GM21737 (cell line): ENCODE measurements around the gene HEXD.
A peak's percentile ranks its signal among the peaks of the same experiment; 100 is the strongest.

Experiments
- ATAC-seq: cut with Tn5 transposase; IDR thresholded peaks from one replicate; pipeline ENCODE4 v1.9.1; 2021; ENCODE audit warnings: mild to moderate bottlenecking, moderate library complexity; ENCODE audit not compliant: unreplicated experiment

HEXD gene

GRCh38 chr17:82439194-82439828 is 21.2 kb downstream of the HEXD start:
- ATAC-seq: no peak

GRCh38 chr17:82439829-82440365 is 21.8 kb downstream of the HEXD start:
- ATAC-seq: no peak

- no peak for ATAC-seq
Measured at GRCh38 chr17:82440469-82440981, 22.4 kb downstream of the HEXD start.

DNA sequence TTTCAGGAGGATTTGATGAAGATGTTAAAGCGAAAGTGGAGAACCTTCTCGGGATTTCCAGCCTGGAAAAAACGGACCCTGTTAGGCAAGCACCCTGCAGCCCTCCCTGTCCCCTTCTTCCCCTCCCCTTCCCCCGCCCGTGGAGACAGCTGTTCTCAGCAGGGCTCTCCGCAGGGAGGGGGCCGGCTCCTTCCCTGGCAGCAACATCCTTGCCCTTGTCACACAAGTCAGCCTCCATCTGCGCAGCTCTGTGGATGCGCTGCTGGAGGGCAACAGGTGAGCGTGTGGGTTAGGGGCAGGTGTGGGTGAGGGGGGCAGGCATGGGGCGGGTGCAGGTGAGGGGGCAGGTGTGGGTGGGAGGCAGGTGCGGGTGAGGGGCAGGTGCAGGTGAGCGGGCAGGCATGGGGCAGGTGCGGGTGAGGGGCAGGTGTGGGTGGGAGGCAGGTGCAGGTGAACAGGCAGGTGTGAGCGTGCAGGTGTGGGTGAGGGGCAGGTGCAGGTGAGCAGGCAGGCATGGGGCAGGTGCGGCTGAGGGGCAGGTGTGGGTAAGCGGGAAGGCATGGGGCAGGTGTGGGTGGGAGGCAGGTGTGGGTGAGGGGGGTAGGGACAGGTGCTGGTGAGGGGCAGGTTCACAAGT is 23.0 kb downstream of the HEXD start:
- no peak for ATAC-seq

DNA sequence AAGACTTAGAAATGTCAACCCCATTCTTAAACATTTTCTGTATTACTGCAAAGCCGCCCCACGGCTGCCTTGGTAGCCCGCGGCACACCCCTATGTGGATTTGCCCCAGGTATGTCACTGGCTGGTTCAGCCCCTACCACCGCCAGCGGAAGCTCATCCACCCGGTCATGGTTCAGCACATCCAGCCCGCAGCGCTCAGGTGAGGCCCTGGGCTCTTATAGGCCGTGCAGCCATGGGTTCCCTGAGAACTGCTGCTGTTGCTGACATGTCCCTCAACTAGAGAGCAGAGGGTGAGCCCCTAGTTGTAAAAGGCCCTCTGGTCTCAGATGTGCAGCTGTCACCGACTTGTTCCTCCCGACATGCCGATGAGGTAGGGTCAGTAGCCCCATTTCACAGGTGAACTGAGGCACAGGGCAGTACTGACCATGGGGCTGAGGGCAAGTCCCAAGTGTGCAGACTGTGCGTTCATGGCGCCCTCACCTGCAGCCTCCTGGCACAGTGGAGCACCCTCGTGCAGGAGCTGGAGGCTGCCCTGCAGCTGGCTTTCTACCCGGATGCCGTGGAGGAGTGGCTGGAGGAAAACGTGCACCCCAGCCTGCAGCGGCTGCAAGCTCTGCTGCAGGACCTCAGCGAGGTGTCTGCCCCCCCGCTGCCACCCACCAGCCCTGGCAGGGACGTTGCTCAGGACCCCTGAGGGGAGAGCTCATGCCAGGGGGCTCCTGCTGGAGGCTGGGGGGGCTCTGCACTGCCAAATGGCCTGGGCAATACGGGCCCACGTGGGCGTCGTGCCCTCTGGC is 23.7 kb downstream of the HEXD start:
- no peak for ATAC-seq

GRCh38 chr17:82442643-82443464 is 24.7 kb downstream of the HEXD start:
- no peak for ATAC-seq

GRCh38 chr17:82443465-82444283 is 25.5 kb downstream of the HEXD start:
- no peak for ATAC-seq

- ATAC-seq: no peak
Measured at GRCh38 chr17:82444284-82444893, 26.2 kb downstream of the HEXD start.

- no peak for ATAC-seq
Measured at GRCh38 chr17:82444941-82445521, 26.9 kb downstream of the HEXD start.

DNA sequence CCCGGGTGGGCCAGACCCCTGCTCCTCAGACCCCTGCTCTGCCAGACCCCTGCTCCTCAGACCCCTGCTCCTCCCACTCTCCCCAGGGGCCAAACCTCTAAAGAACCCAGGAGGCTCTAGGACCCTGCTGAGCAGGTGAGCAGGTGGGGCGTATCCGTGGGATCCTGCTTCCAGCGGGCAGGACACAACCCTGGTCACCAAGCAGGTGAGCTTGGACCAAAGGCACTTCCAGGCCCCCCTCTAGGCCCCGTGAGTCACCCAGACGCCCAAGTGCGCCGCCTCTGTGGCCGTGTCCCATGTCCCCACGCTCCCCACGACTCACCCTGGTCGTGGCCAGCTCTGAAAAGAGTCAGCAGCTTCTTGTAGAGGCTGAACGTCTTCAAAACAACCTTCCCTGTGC is 27.4 kb downstream of the HEXD start:
- no peak for ATAC-seq

DNA sequence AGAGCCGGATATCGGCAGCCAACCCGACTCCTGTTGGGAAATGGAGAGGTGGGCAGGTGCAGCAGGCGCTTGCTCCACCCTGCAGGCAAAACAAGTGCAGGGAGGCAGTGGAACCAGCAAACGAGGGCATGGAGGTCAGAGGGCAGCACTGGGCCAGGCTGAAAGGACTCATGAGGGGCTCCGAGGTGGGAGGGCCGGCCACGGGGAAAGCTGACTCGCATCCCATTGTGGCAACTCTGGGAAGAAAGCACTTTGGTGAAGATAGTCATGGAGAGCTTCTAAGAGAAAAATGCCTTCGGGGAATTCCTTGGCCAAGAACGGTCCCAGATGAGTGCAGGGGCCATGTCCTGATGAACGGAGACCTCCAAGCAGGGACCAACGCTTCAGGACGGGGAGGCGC is 28.0 kb downstream of the HEXD start:
- no peak for ATAC-seq

DNA sequence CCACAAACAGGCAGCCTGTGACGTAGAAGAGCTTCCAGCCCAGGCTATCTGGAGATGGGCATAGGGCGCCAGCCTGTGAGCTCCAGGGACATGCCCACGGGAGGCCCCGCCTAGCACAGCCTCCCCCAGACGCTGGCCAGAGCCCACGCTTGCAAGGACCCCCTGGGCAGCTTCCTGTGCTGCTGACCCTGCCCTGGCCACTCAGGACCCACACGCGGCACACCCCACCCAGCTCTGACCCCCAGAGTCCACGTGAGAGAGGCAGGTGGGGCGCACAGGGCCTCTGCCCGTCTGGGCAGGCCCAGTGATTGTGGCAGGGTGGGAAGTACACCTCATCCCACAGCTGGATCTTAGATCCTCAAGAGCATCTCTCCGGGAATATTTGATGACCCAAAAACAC is 28.5 kb downstream of the HEXD start:
- ATAC-seq: no peak

DNA sequence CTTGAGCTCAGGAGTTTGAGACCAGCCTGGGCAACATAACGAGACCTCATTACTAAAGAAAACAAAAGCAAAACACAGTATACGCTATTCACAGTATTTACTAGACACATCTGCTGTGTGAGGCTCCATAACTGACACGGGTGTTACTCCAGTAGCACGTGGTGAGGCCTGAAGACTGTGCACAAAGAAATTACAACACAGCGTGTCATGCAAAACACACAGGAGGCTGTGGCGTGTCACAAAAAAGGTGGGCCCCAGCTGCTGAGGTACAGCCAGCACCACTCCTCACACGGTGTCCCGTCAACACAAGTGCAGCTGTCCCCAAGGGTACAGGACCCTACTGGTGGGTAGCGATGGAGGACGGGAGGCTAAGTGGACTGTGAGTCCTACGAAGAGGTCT is 29.7 kb downstream of the HEXD start:
- ATAC-seq: no peak

- peak; percentile 51 for ATAC-seq
Measured at GRCh38 chr17:82449131-82449882, 31.2 kb downstream of the HEXD start.

DNA sequence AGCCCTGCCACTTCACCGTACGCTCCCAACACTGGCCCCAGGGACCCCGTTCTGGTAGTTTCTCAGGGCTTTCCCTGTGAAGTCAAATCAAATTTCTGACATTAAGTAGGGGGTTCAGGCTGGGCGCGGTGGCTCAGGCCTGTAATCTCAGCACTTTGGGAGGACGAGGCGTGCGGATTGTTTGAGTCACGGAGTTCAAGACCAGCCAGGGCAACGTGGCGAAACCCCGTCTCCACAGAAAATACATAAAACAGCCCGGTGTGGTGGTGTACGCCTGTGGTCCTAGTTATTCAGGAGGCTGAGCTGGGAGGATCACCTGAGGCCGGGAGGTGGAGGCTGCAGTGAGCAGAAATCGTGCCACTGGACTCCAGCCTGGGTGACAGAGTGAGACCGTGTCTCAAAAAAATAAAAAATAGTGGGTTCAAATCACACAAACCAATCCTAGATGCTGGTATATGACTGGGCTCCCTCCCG is 31.8 kb downstream of the HEXD start:
- ATAC-seq: no peak

DNA sequence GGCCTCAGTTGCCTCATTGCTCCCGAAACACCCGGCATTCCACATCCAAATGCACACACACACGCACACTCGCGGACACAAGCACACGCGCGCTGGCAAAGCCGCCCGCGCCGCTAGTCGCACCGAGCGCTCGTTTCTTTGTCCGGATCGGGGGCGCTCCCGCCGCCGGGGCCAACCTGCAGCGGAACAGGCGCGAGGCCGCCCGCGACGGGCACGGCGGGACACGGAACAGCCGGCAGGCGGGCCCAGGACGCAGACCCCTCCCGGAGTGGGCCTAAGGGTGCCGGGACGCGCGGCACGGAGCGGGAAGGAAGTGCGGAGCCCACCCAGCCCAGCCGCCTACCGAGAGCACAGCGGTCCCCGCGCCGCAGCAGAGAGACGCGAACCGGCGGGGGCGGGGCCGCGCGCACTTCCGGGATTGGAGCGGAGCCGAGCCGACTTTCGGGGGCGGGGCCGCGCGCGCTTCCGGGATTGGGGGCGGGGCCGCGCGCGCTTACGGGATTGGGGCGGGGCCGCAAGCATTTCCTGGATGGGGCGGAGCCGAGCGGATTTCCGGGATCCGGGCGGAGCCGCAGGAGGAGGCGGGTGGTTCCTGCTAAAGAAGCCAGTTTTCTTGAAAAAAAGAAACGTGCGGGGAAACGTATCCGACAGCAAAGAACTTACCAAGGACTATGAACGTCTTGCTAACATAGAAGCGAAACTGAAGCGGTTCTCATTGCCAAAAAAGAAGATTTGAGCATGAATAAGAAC is 32.4 kb downstream of the HEXD start, which contains the start of gene CYBC1:
Gene CYBC1, minus strand, starts transcription at position 396 of the 750 bp plus-strand sequence. CDS start 1,498 bp downstream, outside the sequence.
- peak; percentile 58 for ATAC-seq

GRCh38 chr17:82452162-82452561 is 34.0 kb downstream of the HEXD start:
- ATAC-seq: no peak
